Breast epithelium (tissue), 4 donors: ENCODE measurements around the gene RFWD3. TPM values are rescaled to one million over a fixed set of nuclear protein-coding genes. Genes with fewer than 3 reads are reported as not detected.

ENCODE experiments used
- DNase-seq, 2 donors: peaks; one replicate each; pipeline ENCODE4 v3.0.0-alpha.2; 2019; ENCODE audit warnings: low spot score in 2 of 2
- H3K27ac ChIP-seq, 2 donors: fragments of 200-600 bp; sonication (generic) in 1 of 2; one replicate each; pipeline ENCODE4 v1.5.1; 2016 to 2019; ENCODE audit warnings: mild to moderate bottlenecking in 1 of 2
- H3K27me3 ChIP-seq, 2 donors: fragments of 200-600 bp; sonication (generic) in 1 of 2; one replicate each; pipeline versions ENCODE4 v1.5.1 to v1.6.0; 2017 to 2019; ENCODE audit warnings: control low read depth in 1 of 2, mild to moderate bottlenecking in 1 of 2
- H3K36me3 ChIP-seq: fragments of 200-600 bp; one replicate; pipeline ENCODE4 v1.5.1; 2019
- H3K4me1 ChIP-seq, 2 donors: fragments of 200-600 bp; sonication (generic); one replicate each; pipeline ENCODE4 v1.5.1; 2016 to 2019; ENCODE audit warnings: control low read depth in 1 of 2
- H3K4me3 ChIP-seq, 3 donors: fragments of 200-600 bp; sonication (generic); 1 replicate in 2 of 3; 2 replicates in 1 of 3; pipeline ENCODE4 v1.5.1; 2016 to 2019; ENCODE audit warnings: mild to moderate bottlenecking in 3 of 3, moderate library complexity in 2 of 3
- H3K9me3 ChIP-seq, 2 donors: fragments of 200-600 bp; sonication (generic) in 1 of 2; one replicate each; pipeline ENCODE4 v1.5.1; 2016 to 2019; ENCODE audit warnings: control low read depth in 1 of 2
- POLR2A ChIP-seq: fragments of 450-650 bp; IDR thresholded peaks from one replicate; pipeline ENCODE4 v1.6.1; 2016; ENCODE audit warnings: antibody characterized with exemption, mild to moderate bottlenecking, moderate library complexity
- POLR2AphosphoS5 ChIP-seq, 3 donors: sonication (generic); formaldehyde crosslinking; IDR thresholded peaks; one replicate each; pipeline ENCODE4 v1.6.1; 2017; ENCODE audit warnings: antibody characterized with exemption in 3 of 3
- intact Hi-C: fragments of 100-400 bp; cut with DNase I; formaldehyde crosslinking; loops from one replicate; pipeline ENCODE4 v1.15.1; 2023; ENCODE audit warnings: low total_unique reads
- total RNA-seq, 3 donors: library from RNA; depleted of rRNA; stranded (reverse); fragments of >200 nt; gene quantifications; one replicate each; pipeline ENCODE4 v1.1.0, GENCODE V29; 2016
- TF ChIP-seq, protein P1 (sequence below), 3 donors: fragments of 450-650 bp; IDR thresholded peaks; one replicate each; pipeline ENCODE4 v1.5.1; 2016 to 2017; ENCODE audit warnings: antibody characterized with exemption in 3 of 3, mild to moderate bottlenecking in 3 of 3, moderate library complexity in 3 of 3

Gene RFWD3
- total RNA-seq, 3 donors from 2014 or later: 11.0 to 23.6 (median 18.7) TPM

GRCh38 chr16:74603848-74604247 lies 62.8 kb downstream of the RFWD3 start:
- no peak for DNase-seq
- Histone ChIP-seq H3K27ac (no peak overlapping the region), H3K4me1 (peaks cover 0 to 15% of the 10 kb centered on the region in 2 donors), H3K9me3 (no peaks in the 10 kb centered on the region), H3K36me3 (no peaks in the 10 kb centered on the region), H3K4me3 (no peak overlapping the region), H3K27me3 (no peaks in the 10 kb centered on the region)
- intact Hi-C loops: no loop called here
- TF ChIP-seq, protein P1, sequence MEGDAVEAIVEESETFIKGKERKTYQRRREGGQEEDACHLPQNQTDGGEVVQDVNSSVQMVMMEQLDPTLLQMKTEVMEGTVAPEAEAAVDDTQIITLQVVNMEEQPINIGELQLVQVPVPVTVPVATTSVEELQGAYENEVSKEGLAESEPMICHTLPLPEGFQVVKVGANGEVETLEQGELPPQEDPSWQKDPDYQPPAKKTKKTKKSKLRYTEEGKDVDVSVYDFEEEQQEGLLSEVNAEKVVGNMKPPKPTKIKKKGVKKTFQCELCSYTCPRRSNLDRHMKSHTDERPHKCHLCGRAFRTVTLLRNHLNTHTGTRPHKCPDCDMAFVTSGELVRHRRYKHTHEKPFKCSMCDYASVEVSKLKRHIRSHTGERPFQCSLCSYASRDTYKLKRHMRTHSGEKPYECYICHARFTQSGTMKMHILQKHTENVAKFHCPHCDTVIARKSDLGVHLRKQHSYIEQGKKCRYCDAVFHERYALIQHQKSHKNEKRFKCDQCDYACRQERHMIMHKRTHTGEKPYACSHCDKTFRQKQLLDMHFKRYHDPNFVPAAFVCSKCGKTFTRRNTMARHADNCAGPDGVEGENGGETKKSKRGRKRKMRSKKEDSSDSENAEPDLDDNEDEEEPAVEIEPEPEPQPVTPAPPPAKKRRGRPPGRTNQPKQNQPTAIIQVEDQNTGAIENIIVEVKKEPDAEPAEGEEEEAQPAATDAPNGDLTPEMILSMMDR (IDR thresholded peaks at IDR 0.05): no peak
- TF ChIP-seq POLR2A (no peak), POLR2AphosphoS5 (IDR thresholded peaks at IDR 0.05) (no peak)

- TF ChIP-seq, protein P1 (IDR thresholded peaks at IDR 0.05): no peak
- TF ChIP-seq POLR2A: no peak
- TF ChIP-seq POLR2AphosphoS5 (IDR thresholded peaks at IDR 0.05): no peak
- Histone ChIP-seq H3K4me1 (peaks cover 0 to 15% of the 10 kb centered on the region in 2 donors), H3K36me3 (no peaks in the 10 kb centered on the region), H3K27ac (no peak overlapping the region), H3K9me3 (no peaks in the 10 kb centered on the region), H3K27me3 (no peaks in the 10 kb centered on the region), H3K4me3 (no peak overlapping the region)
- no peak for DNase-seq
- intact Hi-C loops: no loop called here
Observed at GRCh38 chr16:74601126-74601871, 65.4 kb downstream of the RFWD3 start.

DNA sequence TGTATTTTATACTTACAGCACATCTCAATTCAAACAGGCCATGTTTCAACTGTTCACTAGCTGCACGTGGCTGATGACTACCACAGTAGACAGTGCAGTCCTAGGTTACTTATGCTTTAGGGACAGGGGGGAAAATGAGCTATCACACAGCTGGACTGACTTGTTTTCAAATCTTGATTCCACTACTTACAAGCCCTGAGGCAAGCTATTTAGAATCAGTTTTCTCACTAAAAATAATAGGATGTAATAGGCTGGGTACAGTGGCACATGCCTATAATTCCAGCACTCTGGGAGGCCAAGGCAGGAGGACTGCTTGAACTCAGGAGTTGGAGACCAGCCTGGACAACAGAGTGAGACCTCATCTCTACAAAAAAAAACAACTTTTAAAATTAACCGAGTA lies 70.1 kb downstream of the RFWD3 start:
- Histone ChIP-seq H3K27me3 (no peaks in the 10 kb centered on the region), H3K4me1 (no peaks in the 10 kb centered on the region), H3K9me3 (no peaks in the 10 kb centered on the region), H3K36me3 (no peaks in the 10 kb centered on the region), H3K27ac (no peak overlapping the region), H3K4me3 (no peak overlapping the region)
- DNase-seq: no peak
- TF ChIP-seq, protein P1 (IDR thresholded peaks at IDR 0.05): no peak
- TF ChIP-seq POLR2A: no peak
- TF ChIP-seq POLR2AphosphoS5 (IDR thresholded peaks at IDR 0.05): no peak
- intact Hi-C loops: no loop called here

GRCh38 chr16:74592847-74593246 lies 73.8 kb downstream of the RFWD3 start:
- H3K4me3 ChIP-seq: no peak overlapping the region
- H3K36me3 ChIP-seq: no peaks in the 10 kb centered on the region
- H3K4me1 ChIP-seq: no peaks in the 10 kb centered on the region
- H3K9me3 ChIP-seq: no peaks in the 10 kb centered on the region
- H3K27me3 ChIP-seq: no peaks in the 10 kb centered on the region
- TF ChIP-seq, protein P1 (IDR thresholded peaks at IDR 0.05): no peak
- no peak for TF ChIP-seq POLR2AphosphoS5 (IDR thresholded peaks at IDR 0.05)
- no peak for TF ChIP-seq POLR2A
- intact Hi-C loops: no loop called here
- no peak overlapping the region for H3K27ac ChIP-seq
- DNase-seq: no peak

- H3K27me3 ChIP-seq: no peaks in the 10 kb centered on the region
- intact Hi-C loops: no loop called here
- DNase-seq: no peak
- H3K27ac ChIP-seq: no peak overlapping the region
- H3K36me3 ChIP-seq: no peaks in the 10 kb centered on the region
- TF ChIP-seq, protein P1 (IDR thresholded peaks at IDR 0.05): no peak
- TF ChIP-seq POLR2AphosphoS5 (IDR thresholded peaks at IDR 0.05) (no peak), POLR2A (no peak)
- H3K4me1 ChIP-seq: no peaks in the 10 kb centered on the region
- no peak overlapping the region for H3K4me3 ChIP-seq
- H3K9me3 ChIP-seq: no peaks in the 10 kb centered on the region
Observed at GRCh38 chr16:74591876-74592650, 74.6 kb downstream of the RFWD3 start.
